Esophagus (tissue), 2 donors: ENCODE data around the gene ST6GAL1. TPM values are rescaled to one million over a fixed set of nuclear protein-coding genes. Genes with fewer than 3 reads are reported as not detected.

Experiments
- H3K27ac ChIP-seq, 2 donors: one replicate each; pipeline ENCODE4 v1.5.1; 2013; ENCODE audit warnings: low read depth in 2 of 2, mild to moderate bottlenecking in 2 of 2, inconsistent platforms in 1 of 2, low read length in 1 of 2, moderate library complexity in 1 of 2
- H3K27me3 ChIP-seq, 2 donors: one replicate each; pipeline ENCODE4 v1.6.1; 2013; ENCODE audit warnings: low read length in 2 of 2, control low read depth in 1 of 2, mild to moderate bottlenecking in 1 of 2; ENCODE audit not compliant: insufficient read depth in 2 of 2, control insufficient read depth in 1 of 2
- H3K36me3 ChIP-seq, 2 donors: one replicate each; pipeline ENCODE4 v1.6.1; 2013; ENCODE audit warnings: low read length in 1 of 2; ENCODE audit not compliant: control insufficient read depth in 2 of 2, insufficient read depth in 2 of 2
- H3K4me1 ChIP-seq, 2 donors: one replicate each; pipeline ENCODE4 v1.6.1; 2013; ENCODE audit warnings: low read length in 1 of 2; ENCODE audit not compliant: control insufficient read depth in 2 of 2, insufficient read depth in 2 of 2
- H3K4me3 ChIP-seq, 2 donors: one replicate each; pipeline ENCODE4 v1.5.1; 2013; ENCODE audit warnings: low read length in 2 of 2, mild to moderate bottlenecking in 2 of 2, low read depth in 1 of 2, moderate library complexity in 1 of 2
- H3K9me3 ChIP-seq, 2 donors: one replicate each; pipeline ENCODE4 v1.6.1; 2013; ENCODE audit warnings: mild to moderate bottlenecking in 2 of 2, low read depth in 1 of 2, low read length in 1 of 2, moderate library complexity in 1 of 2; ENCODE audit not compliant: control insufficient read depth in 2 of 2, insufficient read depth in 1 of 2
- WGBS, 2 donors: extraction: QIAGEN DNeasy Blood & Tissue Kit; methylation state at CpG; one replicate each; pipeline ENCODE4 v1.1.7; 2013; 5-methylcytosine and 5-hydroxymethylcytosine counted together
- polyA plus RNA-seq, 2 donors: library from polyadenylated mRNA; stranded (reverse); fragments of 200-250 nt; gene quantifications; one replicate each; pipeline ENCODE4 v1.2.3, GENCODE V29; 2013
- donor health status: healthy with polysubstance abuse.
- donor health status: Bipolar disorder and iron deficiency.

ST6GAL1 gene
- polyA plus RNA-seq, 2 donors, result 2.0 to 3.0 TPM

DNA sequence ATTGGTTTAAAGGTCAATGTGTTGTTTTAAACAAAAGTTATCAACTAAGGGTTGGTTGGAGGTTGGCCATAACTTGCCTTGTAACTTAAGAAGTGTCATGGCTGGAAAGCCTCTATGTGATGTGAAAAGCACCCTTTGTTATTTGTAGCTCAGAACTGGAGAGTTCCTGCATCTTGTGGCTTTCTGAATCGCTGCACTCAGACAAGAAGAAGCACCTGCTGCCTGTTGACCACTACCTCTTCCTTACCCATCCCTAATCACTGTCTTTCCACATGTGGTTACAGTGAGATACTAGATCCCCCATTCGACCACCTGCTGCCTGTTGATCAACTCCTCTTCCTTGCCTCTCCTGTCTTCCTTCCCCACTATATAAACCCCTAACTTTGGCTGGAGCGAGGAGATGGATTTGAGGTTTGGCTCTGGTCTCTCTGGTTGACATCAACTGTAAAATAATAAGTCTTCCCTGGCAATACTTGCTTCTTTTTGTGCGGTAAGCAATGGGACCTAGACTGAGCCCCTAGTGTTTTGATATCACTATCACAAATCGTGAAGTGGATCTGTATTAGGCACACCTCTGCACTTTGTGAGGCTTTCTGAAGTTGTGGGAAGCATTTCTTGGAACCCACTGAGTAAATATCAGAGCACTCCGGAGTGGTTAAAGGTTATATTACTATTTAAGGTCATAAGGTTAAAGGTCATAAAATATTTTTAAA, 195.1 kb downstream of the ST6GAL1 start:
- no peak overlapping the region for H3K27ac ChIP-seq
- 86 to 89% methylated on average over 6 of the region's 6 CpGs for WGBS, 2 donors

More for the DNA sequence above, 195.1 kb downstream of the ST6GAL1 start:
- no peaks in the 10 kb centered on the region for H3K36me3 ChIP-seq
- no peak overlapping the region for H3K4me3 ChIP-seq
- H3K27me3 ChIP-seq, result no peaks in the 10 kb centered on the region
- H3K4me1 ChIP-seq, result no peaks in the 10 kb centered on the region
- H3K9me3 ChIP-seq, result no peaks in the 10 kb centered on the region

Other genes starting within 250 kb of the ST6GAL1 start
- gene KNG1, start 213.2 kb upstream of the ST6GAL1 start, polyA plus RNA-seq, result not detected
- gene EIF4A2, start 146.9 kb upstream of the ST6GAL1 start, polyA plus RNA-seq, result 100 to 1,000 TPM; 184 to 241 TPM
- 10 to 100 TPM; 17.8 to 18.8 TPM for gene RFC4, start 124.0 kb upstream of the ST6GAL1 start, polyA plus RNA-seq
- under 1 TPM; 0.04 to 0.20 TPM for gene ADIPOQ, start 87.8 kb upstream of the ST6GAL1 start, polyA plus RNA-seq
- gene RPL39L, start 209.0 kb downstream of the ST6GAL1 start, polyA plus RNA-seq, result 10 to 100 TPM in 1 of 2 donors, 1 to 10 TPM in 1; 1.4 to 11.8 TPM